Hypothalamus (tissue), 51 donors: ENCODE measurements around the gene AOPEP.

Experiments
- DNase-seq, 51 donors: peaks; one replicate each; lab custom pipeline; 2025; lab: John Stamatoyannopoulos, UW

The AOPEP gene

DNA sequence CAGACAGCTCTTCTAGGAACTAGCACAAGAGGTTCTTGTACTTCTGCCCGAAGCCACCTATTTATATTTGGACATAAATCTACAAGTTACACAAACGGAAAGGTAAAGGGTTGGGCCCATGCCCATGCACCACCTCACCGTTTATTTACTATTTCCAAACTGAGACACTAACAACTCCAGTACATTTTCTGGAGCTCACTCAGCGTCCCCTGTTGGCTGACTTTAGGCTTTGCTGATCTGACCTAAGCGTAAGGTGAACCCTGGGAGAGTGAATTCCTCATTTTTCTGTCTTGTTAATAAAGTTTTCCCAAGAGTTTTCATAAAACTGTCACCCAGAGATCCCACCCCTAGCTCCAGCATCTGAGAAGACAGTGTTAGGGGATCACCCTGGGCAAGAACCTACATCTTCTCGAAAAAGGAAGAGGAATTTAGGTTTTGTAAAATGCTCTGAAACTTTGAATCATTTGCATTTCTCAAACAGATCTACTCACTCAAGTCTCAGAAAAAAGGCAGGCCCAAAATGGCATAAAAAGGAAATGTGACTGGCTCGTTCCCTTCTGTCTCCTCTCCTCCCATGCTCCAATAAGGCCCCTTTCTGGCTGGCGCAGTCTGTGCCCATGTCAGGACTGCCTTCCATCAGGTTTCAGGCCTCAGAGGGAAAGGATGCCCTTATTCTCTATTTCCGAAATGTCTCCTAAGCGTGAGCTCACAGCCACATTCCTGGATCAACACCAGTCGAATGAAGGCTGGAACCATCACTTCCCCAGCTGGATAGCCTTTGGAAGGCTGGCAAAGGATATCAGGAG, 389.7 kb downstream of the AOPEP start:
- DNase-seq, result no peak

DNA sequence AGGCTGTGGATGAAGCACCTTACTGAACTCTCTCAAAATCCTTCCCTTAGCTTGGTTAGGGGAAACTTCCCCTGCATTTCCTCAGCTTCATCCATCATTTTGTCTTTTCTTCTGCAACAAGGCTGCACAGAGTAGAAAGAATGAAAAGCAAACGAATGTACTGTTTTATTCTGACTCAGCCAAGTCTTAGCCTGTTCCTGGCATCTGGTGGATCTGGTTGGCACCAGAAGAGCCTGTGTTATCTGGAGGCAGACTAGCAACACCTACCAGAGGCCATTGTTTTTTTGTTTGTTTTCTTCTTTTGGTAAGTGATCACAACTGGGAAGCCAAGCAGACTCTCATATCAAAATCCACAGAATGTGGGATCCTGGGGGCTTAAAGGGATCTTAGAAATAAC, 390.3 kb downstream of the AOPEP start:
- DNase-seq, result no peak

DNA sequence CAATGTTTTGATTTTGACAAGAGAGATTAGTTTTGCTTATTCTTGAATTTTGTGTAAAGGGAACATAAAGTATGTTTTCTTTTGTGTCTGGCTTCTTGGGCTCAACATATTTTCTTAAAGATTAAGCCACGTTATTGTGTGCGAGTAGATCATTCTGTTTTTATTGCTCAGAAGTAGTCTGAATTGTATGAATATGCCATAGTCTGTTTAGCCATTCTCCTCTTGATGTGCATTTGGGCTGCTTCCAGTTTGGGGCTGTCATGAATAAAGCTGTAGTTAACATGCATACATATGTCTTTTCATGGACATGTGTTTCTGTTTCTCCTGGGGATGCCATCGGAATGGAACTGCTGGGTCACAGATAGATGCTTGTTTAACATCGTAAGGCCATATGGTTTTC, 392.1 kb downstream of the AOPEP start:
- no peak for DNase-seq

DNA sequence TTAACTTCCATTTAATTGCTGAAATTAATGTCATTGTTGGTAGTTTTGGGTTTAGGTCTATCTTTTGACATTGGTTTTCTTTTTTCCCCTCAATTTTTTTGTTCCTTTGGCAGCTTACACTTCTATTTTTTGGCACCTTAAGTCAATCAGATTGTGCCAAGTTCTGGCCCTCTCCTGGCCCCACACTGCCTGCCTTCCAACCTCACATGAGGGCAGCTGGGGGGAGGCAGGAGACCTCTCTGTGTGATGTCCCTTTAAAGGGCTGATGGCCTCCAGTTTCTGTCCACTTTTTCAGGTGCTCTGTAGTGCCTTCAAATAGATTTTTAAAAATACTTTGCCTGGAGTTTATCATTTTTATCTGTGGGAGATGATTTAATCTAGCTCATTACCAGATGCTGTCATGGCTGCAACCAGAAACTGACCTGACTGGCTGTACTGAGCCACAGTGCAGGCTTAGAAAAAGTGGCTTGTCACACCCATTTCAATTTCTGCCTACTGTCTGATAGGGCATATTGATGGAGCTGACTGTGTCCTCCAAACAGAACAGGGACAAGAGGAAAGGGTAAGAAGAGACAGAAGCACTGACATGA, 394.4 kb downstream of the AOPEP start:
- no peak for DNase-seq

DNA sequence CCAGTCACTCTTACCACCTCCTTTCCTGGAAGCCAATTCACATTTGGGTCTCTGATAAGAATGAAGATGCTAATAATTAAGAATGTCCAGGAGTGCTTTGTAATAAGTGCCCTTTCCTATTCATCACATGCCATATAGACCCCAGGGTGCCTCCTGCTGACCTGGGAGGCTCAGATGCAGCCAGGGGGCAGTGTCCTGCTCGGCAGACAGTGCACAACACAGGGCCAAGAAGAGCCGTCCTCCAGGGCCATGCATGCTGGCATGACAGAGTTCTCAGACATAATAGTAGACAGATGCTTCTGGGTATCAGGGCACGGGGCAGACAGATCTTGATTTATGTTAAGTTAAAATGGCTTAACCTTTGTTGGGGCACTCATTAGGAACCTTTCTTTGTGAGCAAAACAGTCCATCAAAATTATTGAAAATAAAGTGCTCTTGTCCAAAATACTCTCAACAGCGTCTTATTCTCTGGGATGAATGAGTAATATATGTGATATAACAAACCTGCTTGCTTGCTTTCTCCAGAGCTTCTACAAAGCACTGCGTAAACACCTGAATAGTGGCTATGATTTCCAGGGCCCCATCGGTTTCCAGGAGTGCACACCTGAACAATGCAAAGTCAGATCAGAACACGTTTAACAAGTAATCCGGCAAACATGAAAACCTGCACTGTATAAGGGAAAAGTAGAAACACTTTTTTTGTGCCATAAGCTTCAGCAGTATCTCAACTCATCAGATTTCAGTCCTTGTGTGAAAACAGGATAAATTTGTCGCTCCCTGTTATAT, 398.3 kb downstream of the AOPEP start:
- peak in 5 of 51 donors; percentile 11 to 42 (median 18) for DNase-seq

DNA sequence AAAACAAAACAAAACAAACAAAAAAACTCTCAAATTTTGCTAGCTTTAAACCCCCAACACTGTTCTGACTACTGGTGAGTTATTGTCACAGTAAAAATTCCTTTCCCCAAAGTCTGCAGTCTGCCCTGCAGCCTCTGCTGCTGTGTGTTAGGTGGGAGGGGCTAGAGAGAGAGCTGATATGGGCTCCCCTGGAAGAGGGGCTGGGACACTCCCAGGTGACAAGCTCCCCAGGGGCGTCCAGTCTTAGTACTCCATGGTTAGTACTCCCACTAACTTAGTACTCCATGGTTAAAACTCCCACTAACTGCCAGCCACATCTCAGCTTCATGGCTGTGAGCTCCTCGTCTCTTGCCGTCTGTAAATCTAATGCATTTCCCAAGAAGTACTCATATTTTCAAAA, 399.2 kb downstream of the AOPEP start:
- no peak for DNase-seq

DNA sequence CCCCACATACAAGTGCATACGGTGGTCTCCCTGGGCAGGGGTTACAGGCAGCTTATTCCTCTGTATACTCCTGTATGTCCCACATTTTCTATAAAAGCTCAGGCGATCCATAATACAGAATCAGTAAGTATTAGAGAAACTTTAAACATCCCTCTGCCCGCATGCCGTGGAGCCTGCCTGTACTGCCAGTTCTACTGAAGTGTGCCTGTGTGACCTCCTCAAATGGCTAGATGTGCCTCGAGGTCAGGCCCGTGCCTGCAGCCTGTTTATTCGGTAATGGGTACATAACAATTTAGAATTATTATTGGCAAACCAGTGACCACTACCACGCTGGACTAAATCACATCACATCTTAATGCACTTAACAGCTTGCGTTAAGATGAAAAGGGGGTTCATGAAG, 400.2 kb downstream of the AOPEP start:
- DNase-seq, result no peak

DNA sequence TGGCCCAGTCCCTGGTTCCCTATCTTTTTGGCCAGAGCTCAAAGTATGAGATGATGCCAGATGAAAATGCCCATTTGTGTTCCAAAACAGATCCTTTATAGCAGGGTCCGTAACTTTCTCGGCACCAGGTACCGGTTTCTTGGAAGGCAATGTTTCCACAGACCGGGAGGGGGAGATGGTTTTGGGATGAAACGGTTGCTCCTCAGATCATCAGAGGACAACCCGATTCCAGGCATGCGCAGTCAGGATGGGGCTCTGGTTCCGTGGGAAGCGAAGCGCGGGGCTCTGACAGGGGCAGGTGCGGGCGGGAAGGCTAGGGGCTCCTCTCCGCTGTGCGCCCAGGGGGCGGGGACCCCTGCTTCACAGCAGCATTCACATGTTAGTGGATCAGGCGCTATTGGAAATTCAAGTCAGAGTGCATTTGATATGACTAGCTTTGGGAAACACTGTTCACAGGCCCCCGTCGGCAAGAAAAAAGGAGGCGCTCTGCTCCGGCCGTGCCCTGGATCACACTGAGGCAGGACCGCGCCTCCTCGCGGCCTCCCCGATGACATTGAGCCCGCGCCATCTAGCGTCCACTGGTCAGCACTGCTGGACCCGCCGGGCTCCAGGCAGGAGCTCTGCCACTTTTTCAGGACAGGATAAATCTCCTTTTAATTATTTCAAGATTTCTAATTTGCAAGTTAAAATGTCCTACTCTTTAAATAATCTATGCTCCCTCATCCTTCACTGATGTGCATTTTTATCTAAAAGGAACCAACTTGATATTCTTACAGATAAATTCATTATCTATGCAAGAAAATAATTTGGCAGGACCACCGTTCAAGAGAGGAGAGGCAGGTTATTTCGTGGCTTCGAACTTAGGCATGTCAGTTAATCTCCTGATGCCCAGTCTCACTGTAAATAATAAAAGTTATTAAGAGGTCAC, 401.0 kb downstream of the AOPEP start:
- DNase-seq, result peak in 50 of 51 donors; percentile 25 to 93 (median 76)

DNA sequence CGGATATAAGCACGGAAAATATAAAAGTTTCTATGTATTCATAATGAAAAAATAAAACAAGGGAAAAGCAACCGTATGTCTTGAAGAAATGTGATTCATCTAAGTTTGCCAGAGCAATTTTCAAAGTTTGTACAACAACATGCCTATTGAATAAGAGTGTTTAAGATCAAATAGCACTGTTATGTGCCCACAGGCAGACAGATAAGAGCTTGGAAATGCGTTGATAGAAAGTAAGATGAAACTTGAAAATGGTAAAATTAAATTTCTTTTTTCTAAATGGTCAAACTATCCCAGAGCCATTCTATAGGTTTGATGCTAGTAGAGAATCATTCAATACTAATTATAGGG, 401.7 kb downstream of the AOPEP start:
- no peak for DNase-seq

DNA sequence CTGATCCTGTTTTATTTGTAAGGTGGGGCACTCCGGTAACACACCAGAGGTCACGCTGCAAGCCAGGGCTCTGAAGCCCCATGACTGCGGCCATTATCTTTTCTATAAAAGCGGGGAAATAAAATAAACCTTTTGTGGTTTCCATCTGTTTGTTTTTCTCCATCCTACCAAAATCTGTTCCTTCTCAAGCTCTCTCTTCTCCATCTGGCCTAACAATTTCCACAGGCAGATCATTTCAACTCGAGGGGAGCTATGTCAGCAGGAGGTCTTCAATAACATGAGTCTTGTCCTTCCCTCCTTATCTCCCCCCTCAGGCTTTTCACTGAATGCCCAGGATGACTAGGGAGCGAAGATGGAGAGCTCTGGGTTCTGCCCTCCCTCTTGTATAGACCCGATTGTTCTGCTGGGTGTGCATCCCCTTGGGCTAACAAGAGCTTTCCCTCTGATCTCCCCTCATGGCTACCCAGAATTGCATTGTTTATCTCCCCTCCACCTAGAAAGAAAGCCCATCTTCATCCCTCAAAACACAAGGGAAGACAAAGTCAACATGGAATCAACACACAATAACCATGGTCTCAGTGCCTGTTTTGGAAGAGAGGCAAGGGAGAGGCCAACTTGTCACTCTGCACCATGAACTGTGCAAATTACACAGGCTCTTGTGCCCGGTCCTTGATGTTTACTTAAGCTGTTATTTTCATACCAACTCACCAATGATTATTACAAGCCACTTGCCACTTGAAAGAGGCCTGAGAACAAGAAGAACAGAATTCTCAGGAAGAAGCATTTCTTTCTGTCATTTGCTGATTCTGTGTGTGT, 403.2 kb downstream of the AOPEP start:
- DNase-seq, result no peak

DNA sequence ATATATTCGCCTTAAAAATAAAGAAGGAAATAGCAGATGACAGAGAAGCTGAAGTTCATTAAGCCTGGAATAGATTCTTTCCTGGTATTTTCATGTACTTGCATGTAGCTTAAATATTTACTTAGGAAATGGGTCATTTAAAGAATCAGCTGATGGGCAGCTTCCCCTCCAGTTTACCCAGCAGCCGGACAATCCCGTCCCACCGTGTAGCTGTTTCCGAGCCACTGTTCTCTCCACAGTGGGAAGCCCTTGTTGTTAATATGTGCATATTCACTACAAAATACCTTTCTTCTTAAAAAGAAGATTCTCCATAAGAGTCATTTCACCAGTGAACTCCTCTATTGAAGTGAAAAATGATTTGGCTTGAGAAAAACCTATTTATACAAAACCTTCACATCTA, 404.0 kb downstream of the AOPEP start:
- DNase-seq, result no peak

DNA sequence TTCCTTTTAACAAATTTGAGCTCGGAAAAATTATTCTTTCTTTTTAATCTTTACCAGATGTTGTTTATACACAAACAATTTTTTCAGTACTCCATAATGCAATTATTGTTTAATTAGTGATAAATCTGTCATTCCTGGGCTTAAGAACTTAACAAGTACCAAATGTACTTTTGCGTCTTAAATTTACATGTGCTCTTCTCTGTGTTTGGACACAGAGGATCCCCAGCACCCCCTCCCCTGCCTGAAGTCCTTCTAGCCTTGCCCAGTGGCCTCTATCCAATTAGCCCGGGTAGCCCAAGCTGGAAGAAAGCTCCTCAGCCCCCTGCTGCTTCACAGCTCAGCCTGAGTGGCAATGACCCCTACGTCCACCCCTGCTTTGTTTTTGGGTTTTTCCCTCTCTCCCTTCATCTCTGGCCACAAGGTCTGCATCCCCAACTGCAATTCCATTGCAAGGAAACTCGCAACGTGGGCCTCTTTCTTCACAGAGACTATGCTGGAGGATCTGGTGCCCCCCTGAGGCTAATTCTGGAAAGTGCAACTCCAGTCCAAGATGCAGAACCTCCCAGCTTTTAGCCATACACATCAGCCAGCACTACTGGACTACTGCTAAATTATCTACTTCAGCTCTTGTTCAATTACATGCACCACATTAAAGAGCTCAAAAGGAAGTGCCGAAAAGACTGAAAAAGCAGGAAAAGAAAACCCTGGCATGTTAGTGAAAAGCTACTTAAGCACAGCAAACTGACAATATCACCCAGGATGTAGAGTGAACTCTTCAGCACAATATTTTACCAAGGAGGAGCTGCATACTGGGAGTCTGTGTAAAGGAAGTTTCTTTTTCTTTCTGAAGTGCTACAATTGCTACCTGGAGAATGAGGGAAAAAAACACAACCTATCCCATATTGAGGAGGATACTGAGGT, 404.8 kb downstream of the AOPEP start:
- peak in 41 of 51 donors; percentile 8 to 79 (median 51) for DNase-seq

DNA sequence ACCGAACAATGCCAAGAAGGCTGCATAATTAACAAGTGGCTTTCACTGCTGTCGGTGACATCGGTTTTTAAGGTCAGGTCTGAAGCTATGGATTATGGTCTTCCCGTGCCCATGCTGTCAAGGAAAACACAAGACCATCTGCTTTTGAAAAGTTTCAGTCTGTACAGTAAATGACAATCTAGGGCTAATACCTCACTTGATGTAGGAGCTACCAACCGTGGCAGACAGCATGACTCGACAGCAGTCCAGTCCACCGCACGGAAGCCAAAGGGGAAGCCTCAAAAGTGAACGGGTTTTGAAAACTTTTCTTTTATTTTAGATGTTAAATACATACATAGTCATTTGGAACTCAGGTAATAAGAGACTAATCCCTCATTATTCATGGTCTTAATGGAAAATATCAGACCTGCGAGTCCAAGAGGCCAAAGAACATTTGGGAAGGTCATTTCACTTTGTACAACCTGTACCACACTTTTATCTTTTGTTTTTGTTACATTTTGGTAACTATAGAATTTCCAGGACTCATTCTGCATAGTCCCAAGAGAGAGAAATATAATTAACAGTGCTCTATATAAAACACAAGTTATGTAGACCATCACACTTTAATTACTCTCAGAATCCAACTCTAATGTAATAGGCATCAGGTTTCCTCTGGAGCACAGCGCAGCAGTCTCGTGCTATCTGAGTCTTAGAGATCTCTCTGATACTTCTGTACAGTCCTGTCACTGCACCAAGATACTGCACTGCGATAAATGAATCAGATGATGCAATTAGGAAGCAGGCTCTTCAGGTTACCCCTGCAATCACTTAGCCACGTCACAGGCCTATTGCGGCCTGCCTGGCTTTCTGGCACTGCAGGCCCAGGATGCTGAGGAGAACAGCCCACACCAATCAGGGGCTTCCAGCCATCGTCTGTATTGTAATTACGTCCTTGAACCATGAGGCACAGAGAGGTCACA, 406.1 kb downstream of the AOPEP start:
- DNase-seq, result no peak

DNA sequence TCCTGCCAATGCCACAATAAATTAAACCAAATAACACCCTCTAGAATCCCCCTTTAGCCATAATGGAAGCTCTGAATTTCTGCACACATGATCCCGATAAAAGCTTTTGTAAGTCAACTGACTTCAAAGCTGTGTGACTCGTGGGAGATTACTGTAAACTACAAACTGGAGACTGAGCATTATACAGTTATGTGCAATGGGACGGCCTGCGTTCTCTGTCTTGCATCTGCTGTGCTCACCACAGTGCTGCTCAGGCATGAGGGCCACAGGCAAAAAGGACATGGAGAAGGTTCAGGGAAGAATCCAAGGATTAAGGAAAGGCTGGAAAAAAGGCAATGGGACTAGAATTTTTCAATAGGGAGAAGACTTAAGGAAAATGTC, 406.8 kb downstream of the AOPEP start:
- no peak for DNase-seq

DNA sequence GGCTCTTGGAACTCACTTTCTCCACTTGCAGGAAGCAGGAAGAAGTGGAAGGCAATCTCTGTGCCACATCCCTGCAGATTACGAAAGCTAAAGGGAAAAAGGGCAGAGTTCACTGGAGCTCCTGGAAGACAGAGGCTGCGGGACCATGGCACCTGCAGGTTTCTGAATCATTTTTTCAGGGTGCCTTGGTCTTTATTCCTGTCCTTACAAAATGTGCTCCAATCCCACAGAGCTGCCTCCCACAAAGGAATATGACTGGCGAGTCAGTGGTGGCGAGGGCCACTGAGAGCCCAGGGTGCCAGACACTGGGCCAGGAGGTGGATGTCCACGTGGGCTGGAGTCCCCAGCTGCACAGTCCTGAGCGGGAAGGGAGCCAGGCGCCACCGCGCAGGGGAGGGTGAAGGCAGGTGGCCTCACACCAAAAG, 408.0 kb downstream of the AOPEP start:
- DNase-seq, result no peak

DNA sequence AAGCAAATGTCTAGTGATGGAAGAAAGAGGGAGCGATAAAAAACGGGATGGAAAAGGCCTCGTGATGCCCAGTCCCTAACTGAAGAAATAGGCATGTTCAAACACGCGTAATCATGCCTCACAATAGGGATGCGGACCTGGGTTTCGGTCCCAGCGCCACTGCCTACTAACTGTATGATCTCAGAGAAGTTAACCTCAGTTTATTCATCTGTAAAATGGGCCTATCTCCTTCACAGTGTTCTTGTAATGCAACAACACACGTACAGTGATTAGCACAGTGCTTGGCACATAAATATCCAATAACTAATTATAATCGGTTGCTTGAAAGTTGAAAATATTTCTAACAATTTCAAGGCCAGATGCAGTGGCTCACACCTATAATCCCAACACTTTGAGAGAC, 409.3 kb downstream of the AOPEP start:
- DNase-seq, result no peak
